NB4 (cell line): Measurements from ENCODE around the gene KRT8.

Experiments used
- DNase-seq: peaks from one replicate; pipeline ENCODE4 v3.0.0; 2010; ENCODE audit warnings: low read depth
- H3K4me3 ChIP-seq: one replicate; pipeline ENCODE4 v1.5.1; 2011; ENCODE audit warnings: mild to moderate bottlenecking, low read depth, low read length, moderate library complexity
- MYC ChIP-seq: IDR thresholded peaks from 2 replicates; pipeline ENCODE4 v1.6.1; 2011; ENCODE audit warnings: low read depth, low read length
- POLR2A ChIP-seq: IDR thresholded peaks from 2 replicates; pipeline ENCODE4 v1.6.1; 2011; ENCODE audit warnings: mild to moderate bottlenecking; ENCODE audit not compliant: insufficient read length; ENCODE audit errors: extremely low read depth
- TF ChIP-seq, protein P1 (sequence below): IDR thresholded peaks from 2 replicates; pipeline ENCODE4 v1.6.1; 2011; ENCODE audit warnings: low read depth, low read length
- TF ChIP-seq, protein P2 (sequence below): IDR thresholded peaks from one replicate; pipeline ENCODE4 v1.5.1; 2012; ENCODE audit warnings: low read depth, low read length

The KRT8 gene

DNA sequence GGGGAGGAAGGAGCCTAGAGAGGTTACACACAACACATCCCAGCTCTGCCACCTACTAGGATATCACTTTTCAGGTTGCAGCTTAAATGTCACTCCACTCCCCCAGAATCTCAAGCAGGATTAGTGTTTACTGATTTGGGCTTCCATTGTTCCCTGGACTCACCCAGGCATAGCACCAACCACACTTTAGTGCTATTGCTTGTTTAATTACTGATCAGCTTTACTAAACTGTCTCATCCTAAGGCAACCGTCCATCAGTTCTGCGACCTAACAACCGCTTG is 38.0 kb upstream of the KRT8 start:
- H3K4me3 ChIP-seq = no peak overlapping the region
- no peak for DNase-seq
- TF ChIP-seq MYC (no peak), POLR2A (no peak)
- TF ChIP-seq, protein P1, sequence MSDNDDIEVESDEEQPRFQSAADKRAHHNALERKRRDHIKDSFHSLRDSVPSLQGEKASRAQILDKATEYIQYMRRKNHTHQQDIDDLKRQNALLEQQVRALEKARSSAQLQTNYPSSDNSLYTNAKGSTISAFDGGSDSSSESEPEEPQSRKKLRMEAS = no peak
- TF ChIP-seq, protein P2, sequence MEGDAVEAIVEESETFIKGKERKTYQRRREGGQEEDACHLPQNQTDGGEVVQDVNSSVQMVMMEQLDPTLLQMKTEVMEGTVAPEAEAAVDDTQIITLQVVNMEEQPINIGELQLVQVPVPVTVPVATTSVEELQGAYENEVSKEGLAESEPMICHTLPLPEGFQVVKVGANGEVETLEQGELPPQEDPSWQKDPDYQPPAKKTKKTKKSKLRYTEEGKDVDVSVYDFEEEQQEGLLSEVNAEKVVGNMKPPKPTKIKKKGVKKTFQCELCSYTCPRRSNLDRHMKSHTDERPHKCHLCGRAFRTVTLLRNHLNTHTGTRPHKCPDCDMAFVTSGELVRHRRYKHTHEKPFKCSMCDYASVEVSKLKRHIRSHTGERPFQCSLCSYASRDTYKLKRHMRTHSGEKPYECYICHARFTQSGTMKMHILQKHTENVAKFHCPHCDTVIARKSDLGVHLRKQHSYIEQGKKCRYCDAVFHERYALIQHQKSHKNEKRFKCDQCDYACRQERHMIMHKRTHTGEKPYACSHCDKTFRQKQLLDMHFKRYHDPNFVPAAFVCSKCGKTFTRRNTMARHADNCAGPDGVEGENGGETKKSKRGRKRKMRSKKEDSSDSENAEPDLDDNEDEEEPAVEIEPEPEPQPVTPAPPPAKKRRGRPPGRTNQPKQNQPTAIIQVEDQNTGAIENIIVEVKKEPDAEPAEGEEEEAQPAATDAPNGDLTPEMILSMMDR = no peak

DNA sequence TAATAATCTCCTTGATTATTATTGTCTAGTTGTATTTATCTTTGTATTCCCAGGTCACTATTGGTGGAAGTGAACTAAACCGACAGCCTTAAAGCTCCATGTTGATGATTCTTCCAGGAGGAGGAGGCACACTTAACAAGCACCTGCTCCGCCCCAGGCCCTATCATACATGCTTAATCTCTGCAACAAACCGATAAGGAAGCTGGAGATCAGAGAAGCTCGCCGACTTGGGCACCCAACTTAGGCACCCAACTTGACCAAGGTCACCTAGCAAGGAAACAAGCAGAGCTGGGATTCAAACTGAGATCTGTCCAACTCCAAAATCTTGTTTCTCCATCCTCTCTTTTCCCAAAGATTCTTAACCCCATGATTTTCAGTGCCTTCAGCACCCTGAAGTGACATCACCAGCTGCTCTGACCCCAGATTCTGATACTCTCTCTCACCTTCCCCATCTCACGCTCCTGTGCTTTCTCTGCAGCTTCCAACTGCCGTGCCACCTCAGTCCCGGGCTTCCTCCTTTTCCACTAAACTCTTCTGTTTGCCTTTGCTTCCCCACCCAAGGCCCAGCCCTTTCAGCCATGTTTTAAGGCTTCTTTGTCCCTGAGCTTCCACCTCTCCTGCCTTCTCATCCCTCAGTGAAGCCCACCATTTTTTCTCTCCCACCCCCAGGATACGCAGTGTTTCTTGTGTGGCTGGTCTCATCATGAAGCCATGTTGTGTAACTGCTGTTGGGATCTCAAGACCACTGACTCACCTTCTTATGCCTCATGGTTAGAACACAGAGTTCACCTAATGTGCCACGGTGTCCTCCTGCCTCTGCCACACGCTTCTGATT is 37.4 kb upstream of the KRT8 start:
- TF ChIP-seq POLR2A = no peak
- TF ChIP-seq, protein P1 = no peak
- TF ChIP-seq, protein P2 = no peak
- no peak for TF ChIP-seq MYC
- DNase-seq = no peak
- no peak overlapping the region for H3K4me3 ChIP-seq

DNA sequence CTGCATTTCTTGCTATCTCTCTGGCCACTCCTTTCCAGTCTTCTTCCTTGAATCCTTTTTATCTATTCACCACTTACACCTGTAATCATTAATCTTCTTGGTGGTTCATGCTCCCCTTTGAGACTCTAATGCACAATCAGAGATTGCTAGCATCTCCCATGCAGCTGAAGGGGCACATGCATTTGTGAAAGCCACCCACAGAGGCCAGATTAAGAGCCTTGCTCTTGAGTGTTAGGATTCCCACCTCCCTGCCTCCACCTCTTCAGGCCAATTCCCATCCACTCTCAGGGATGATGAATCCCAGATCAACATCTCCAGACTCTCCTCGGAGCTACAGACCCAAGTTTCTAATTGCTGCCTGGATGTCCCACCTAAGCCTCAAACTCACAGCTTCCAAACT is 24.7 kb upstream of the KRT8 start:
- no peak for DNase-seq
- TF ChIP-seq, protein P1 = no peak
- TF ChIP-seq MYC (no peak), POLR2A (no peak)
- TF ChIP-seq, protein P2 = no peak
- no peak overlapping the region for H3K4me3 ChIP-seq

DNA sequence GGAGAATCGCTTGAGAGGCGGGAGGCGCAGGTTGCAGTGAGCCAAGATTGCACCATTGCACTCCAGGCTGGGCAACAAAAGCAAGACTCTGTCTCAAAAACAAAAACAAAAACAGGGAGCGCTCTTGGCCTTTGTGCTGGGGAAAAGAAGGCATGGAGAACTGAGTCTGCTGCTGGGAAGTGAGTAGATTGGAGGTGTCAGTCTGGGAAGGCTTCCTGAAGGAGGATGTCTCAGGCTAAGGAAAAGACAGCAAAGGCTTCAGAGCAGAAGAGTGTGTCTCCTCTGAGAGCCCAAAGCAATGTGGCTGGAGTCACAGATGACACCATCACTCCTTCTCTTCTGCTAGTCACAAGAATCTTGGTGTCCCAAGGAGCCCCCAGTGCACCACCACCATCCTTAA is 23.1 kb upstream of the KRT8 start:
- TF ChIP-seq, protein P2 = no peak
- TF ChIP-seq, protein P1 = no peak
- no peak for TF ChIP-seq MYC
- no peak for TF ChIP-seq POLR2A
- DNase-seq = no peak
- no peak overlapping the region for H3K4me3 ChIP-seq

DNA sequence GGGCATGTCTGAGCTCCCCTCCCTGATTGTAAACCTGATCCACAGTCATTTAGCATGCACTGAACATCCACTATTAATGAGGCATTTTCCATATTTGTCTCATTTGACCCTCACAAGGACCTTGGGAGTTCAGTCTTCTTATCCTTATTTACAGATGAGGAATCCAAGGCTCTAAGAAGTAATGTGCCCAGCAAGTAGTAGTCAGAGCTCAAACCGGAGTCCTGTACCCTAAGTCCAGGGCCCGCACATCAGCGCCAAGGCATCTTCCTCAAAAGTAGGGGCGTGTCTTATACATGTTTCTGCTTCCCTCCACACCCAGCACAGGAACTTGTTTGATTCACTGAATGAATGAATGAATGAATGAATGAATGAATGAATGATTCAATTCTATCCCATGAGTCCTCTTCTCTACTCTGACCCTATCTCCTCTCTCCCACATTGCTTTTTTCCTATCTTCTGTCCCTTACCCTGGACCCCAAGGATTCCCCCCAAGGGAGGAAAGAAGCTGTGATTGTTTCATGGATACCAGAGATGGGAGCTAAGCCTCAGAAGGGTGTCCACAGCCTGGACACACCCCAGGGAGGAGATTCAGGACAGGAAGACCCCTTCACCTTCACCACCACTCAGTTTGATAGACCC is 21.8 kb upstream of the KRT8 start:
- no peak for DNase-seq
- TF ChIP-seq POLR2A (no peak), MYC (no peak)
- TF ChIP-seq, protein P2 = no peak
- TF ChIP-seq, protein P1 = no peak
- no peak overlapping the region for H3K4me3 ChIP-seq
